ENCODE results near the gene A1CF.
"Not testable (repeated sequence)": the region's sequence is repeated elsewhere in the genome, so short reads cannot be mapped to it uniquely, and the experiment has no call there.

The A1CF gene

GRCh38 chr10:50787962-50788361, 97.5 kb downstream of the A1CF start:
- DNase-seq, result not testable (repeated sequence)

- not testable (repeated sequence) for DNase-seq
Measured at GRCh38 chr10:50782017-50782416, 103.4 kb downstream of the A1CF start.

- not testable (repeated sequence) for DNase-seq
Measured at GRCh38 chr10:50780036-50780435, 105.4 kb downstream of the A1CF start.

GRCh38 chr10:50774868-50775267, 110.6 kb downstream of the A1CF start:
- not testable (repeated sequence) for DNase-seq

- not testable (repeated sequence) for DNase-seq
Measured at GRCh38 chr10:50772042-50772441, 113.4 kb downstream of the A1CF start.

GRCh38 chr10:50766774-50767513, 118.5 kb downstream of the A1CF start:
- not testable (repeated sequence) for DNase-seq

Measured in NCI-H2081 treated with DMSO at 0.1 percent for 48 hours (cell line).